A549 (cell line): ENCODE results near the gene XIST. TPM values are rescaled to one million over a fixed set of nuclear protein-coding genes. Genes with fewer than 3 reads are reported as not detected.
"Not testable (repeated sequence)": the region's sequence is repeated elsewhere in the genome, so short reads cannot be mapped to it uniquely, and the experiment has no call there.

Experiments
- ATAC-seq, 2 experiments: fragments of 200-7000 bp in 1 of 2; fragments of >200 bp in 1 of 2; cut with Nextera tagmentation in 1 of 2; cut with Tn5 transposase in 1 of 2; 3 replicates each; pipeline versions ENCODE4 v1.8.0 to v1.9.1; 2018 to 2020; ENCODE audit warnings: mild to moderate bottlenecking in 1 of 2, moderate library complexity in 1 of 2
- CTCF ChIA-PET: fragments of 300-600 bp; sonication (Branson Sonifier 250); formaldehyde crosslinking; extraction: SDS; loops from one replicate; lab custom pipeline; 2021; ENCODE audit warnings: antibody characterized with exemption, inconsistent platforms; lab: Yijun Ruan, JAX
- POLR2A ChIA-PET: fragments of 350-600 bp; formaldehyde crosslinking; extraction: SDS; loops from one replicate; lab custom pipeline; 2021; ENCODE audit warnings: antibody characterized with exemption, inconsistent platforms; lab: Yijun Ruan, JAX
- DNase-seq, 2 experiments: peaks; one replicate each; pipeline versions ENCODE4 v3.0.0 to v3.0.0-alpha.2; 2011 to 2016; ENCODE audit warnings: low read depth in 1 of 2, low spot score in 1 of 2
- FAIRE-seq: peaks from 2 replicates; lab custom pipeline; 2011; peaks lifted over from hg19 to GRCh38; lab: Jason Lieb, UNC
- H3K27ac ChIP-seq, 2 experiments: fragments of >200 bp; sonication (Bioruptor Twin); formaldehyde crosslinking; 3 replicates each; pipeline ENCODE4 v1.5.1; 2016 to 2017
- H3K4me1 ChIP-seq: fragments of >200 bp; sonication (Bioruptor Twin); formaldehyde crosslinking; 3 replicates; pipeline ENCODE4 v1.6.1; 2016
- H3K4me2 ChIP-seq: fragments of >200 bp; sonication (Bioruptor Twin); formaldehyde crosslinking; 3 replicates; pipeline ENCODE4 v1.6.1; 2016
- H3K4me3 ChIP-seq: fragments of >200 bp; sonication (Bioruptor Twin); formaldehyde crosslinking; 3 replicates; pipeline ENCODE4 v1.5.1; 2016
- H3K9me3 ChIP-seq: fragments of >200 bp; sonication (Bioruptor Twin); formaldehyde crosslinking; 3 replicates; pipeline ENCODE4 v1.6.1; 2016
- CBX2 ChIP-seq: fragments of 200-600 bp; sonication (generic); IDR thresholded peaks from 2 replicates; pipeline ENCODE4 v1.6.1; 2016; ENCODE audit warnings: low read depth, mild to moderate bottlenecking, borderline replicate concordance
- CBX8 ChIP-seq: fragments of 200-600 bp; sonication (generic); IDR thresholded peaks from 2 replicates; pipeline ENCODE4 v1.6.1; 2016
- CHD4 ChIP-seq: fragments of 200-600 bp; sonication (generic); IDR thresholded peaks from 2 replicates; pipeline ENCODE4 v1.6.1; 2016; ENCODE audit warnings: antibody characterized with exemption, mild to moderate bottlenecking, borderline replicate concordance
- EP300 ChIP-seq, 2 experiments: fragments of >200 bp; sonication (Bioruptor Twin); formaldehyde crosslinking; IDR thresholded peaks; 2 replicates in 1 of 2; 3 replicates in 1 of 2; pipeline ENCODE4 v1.6.1; 2016 to 2017
- FOSB ChIP-seq: fragments of 250-450 bp; sonication (Bioruptor Pico); IDR thresholded peaks from 2 replicates; pipeline ENCODE4 v1.5.0; 2020; ENCODE audit warnings: mild to moderate bottlenecking, moderate library complexity
- FOSL2 ChIP-seq, 2 experiments: fragments of 450-650 bp in 1 of 2; fragments of >200 bp in 1 of 2; sonication (Bioruptor Twin) in 1 of 2; formaldehyde crosslinking; IDR thresholded peaks; 2 replicates each; pipeline versions ENCODE4 v1.5.0 to v1.6.1; 2016 to 2020; ENCODE audit warnings: mild to moderate bottlenecking in 1 of 2, moderate library complexity in 1 of 2
- FOXS1 ChIP-seq: fragments of 250-450 bp; sonication (Bioruptor Pico); IDR thresholded peaks from 2 replicates; pipeline ENCODE4 v1.5.0; 2020; ENCODE audit warnings: mild to moderate bottlenecking, moderate library complexity
- GATA3 ChIP-seq: IDR thresholded peaks from 2 replicates; pipeline ENCODE4 v1.6.1; 2012; ENCODE audit warnings: borderline replicate concordance
- HDAC2 ChIP-seq: fragments of 200-600 bp; sonication (generic); IDR thresholded peaks from 2 replicates; pipeline ENCODE4 v1.6.1; 2016
- HEYL ChIP-seq: fragments of 250-450 bp; sonication (Bioruptor Pico); IDR thresholded peaks from 2 replicates; pipeline ENCODE4 v1.8.0; 2021; ENCODE audit warnings: mild to moderate bottlenecking, moderate library complexity
- HOXB5 ChIP-seq: fragments of 250-450 bp; sonication (Bioruptor Pico); IDR thresholded peaks from 2 replicates; pipeline ENCODE4 v1.5.0; 2020; ENCODE audit warnings: mild to moderate bottlenecking, moderate library complexity
- MAFK ChIP-seq: fragments of 450-650 bp; IDR thresholded peaks from 2 replicates; pipeline ENCODE4 v1.6.1; 2014; ENCODE audit not compliant: partially characterized antibody
- MYC ChIP-seq: IDR thresholded peaks from 2 replicates; pipeline ENCODE4 v1.6.1; 2012; ENCODE audit warnings: mild to moderate bottlenecking, inconsistent platforms, low read length, improper control_type of control experiment, borderline replicate concordance
- NFE2L2 ChIP-seq: fragments of 150-350 bp; conservative IDR thresholded peaks from 2 replicates; pipeline ENCODE4 v1.6.1; 2014; ENCODE audit warnings: low read length
- POLR2AphosphoS2 ChIP-seq: conservative IDR thresholded peaks from 2 replicates; pipeline ENCODE4 v1.6.1; 2012; ENCODE audit warnings: low read length, improper control_type of control experiment, inconsistent platforms
- RAD21 ChIP-seq, 2 experiments: fragments of >200 bp in 1 of 2; sonication (Bioruptor Twin) in 1 of 2; formaldehyde crosslinking in 1 of 2; IDR thresholded peaks in 1 of 2; conservative IDR thresholded peaks in 1 of 2; 2 replicates in 1 of 2; 3 replicates in 1 of 2; pipeline ENCODE4 v1.6.1; 2012 to 2018; ENCODE audit warnings: inconsistent platforms in 1 of 2
- RCOR1 ChIP-seq: fragments of 150-350 bp; IDR thresholded peaks from 2 replicates; pipeline ENCODE4 v1.6.1; 2014; ENCODE audit warnings: antibody characterized with exemption, low read length, low read depth
- SMC3 ChIP-seq: fragments of >200 bp; sonication (Bioruptor Twin); formaldehyde crosslinking; IDR thresholded peaks from 3 replicates; pipeline ENCODE4 v1.6.1; 2018; ENCODE audit warnings: inconsistent platforms
- TP53 ChIP-seq: fragments of 250-450 bp; sonication (Bioruptor Pico); IDR thresholded peaks from 2 replicates; pipeline ENCODE4 v1.5.0; 2021; ENCODE audit warnings: mild to moderate bottlenecking, moderate library complexity
- ZC3H11A ChIP-seq: fragments of 450-650 bp; IDR thresholded peaks from 2 replicates; pipeline ENCODE4 v1.6.1; 2014; ENCODE audit warnings: antibody characterized with exemption, mild to moderate bottlenecking
- ZFP36 ChIP-seq: fragments of 450-650 bp; IDR thresholded peaks from 2 replicates; pipeline ENCODE4 v1.6.1; 2014; ENCODE audit warnings: borderline replicate concordance; ENCODE audit not compliant: partially characterized antibody
- WGBS: methylation state at CpG from one replicate; pipeline ENCODE4 v1.1.6; 2017; ENCODE audit errors: missing lambda C conversion rate; 5-methylcytosine and 5-hydroxymethylcytosine counted together
- polyA plus RNA-seq, 4 experiments: library from polyadenylated mRNA; depleted of rRNA in 3 of 4; stranded (reverse); fragments of >200 nt; fragmentation: RNase III in 1 of 4; extraction: RNeasy Plus Mini Kit Qiagen cat#74134 plus additional on column Dnase treatment in 1 of 4; gene quantifications; 2 replicates in 3 of 4; 3 replicates in 1 of 4; pipeline ENCODE4 v1.2.3, GENCODE V29; 2011 to 2017
- TF ChIP-seq, protein P1 (sequence below): IDR thresholded peaks from 2 replicates; pipeline ENCODE4 v1.6.1; 2012; ENCODE audit warnings: low read depth, borderline replicate concordance
- TF ChIP-seq, protein P2 (sequence below): fragments of 250-450 bp; sonication (Bioruptor Pico); IDR thresholded peaks from 2 replicates; pipeline ENCODE4 v1.5.0; 2020; ENCODE audit warnings: low read depth, mild to moderate bottlenecking, moderate library complexity
- TF ChIP-seq, protein P3 (sequence below): fragments of >200 bp; sonication (Bioruptor Twin); formaldehyde crosslinking; IDR thresholded peaks from 3 replicates; pipeline ENCODE4 v1.5.1; 2016
- TF ChIP-seq, protein P4 (sequence below): fragments of 450-650 bp; IDR thresholded peaks from 2 replicates; pipeline ENCODE4 v1.6.1; 2014; ENCODE audit warnings: antibody characterized with exemption

The XIST gene
- polyA plus RNA-seq, 2 of the 4 experiments (the other 2 are of a cell fraction) = 0.19 TPM; not detected in 1

DNA sequence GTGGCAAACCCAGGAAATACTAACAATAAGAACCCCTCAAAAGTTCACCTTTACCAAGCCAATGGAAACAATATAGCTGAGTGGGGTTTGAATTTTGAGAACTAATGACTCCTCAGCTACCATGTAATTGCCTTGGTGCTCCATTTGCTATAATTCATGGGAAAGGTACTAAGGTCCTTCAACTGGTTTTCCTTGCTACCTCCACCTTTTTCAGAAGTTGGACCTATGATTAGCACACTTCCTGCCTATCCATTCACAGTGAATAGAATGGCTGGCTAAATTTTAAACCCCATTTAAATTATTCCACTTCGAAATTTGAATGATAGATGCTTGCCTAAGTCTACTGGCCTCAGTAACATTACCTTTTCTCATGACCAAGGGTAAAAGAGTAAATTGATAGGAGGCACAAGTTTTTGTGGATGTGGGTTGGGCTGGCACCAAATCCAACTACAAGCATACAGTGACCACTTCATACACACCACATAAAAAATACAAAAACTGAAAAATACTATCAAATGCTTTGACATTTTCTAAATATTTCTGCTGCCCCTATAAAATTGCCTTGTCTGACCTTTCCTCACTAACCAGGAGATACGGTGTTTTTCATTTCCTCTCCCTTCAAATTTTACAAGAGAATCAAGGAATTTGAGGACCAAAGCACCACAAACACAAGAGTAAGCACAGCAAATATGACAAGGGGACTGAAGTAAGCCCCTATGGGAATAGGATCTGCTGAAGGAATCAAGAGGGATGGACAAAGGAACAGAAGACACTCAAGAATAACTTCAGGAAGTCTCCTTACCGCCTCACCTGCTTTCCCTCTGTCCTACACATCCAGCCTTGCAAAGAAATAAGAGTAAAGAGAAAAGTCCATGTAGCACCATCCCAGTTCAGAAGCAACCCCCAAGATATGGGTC lies 34.1 kb downstream of the XIST start:
- POLR2A ChIA-PET = no interaction called here
- no peak for ATAC-seq

DNA sequence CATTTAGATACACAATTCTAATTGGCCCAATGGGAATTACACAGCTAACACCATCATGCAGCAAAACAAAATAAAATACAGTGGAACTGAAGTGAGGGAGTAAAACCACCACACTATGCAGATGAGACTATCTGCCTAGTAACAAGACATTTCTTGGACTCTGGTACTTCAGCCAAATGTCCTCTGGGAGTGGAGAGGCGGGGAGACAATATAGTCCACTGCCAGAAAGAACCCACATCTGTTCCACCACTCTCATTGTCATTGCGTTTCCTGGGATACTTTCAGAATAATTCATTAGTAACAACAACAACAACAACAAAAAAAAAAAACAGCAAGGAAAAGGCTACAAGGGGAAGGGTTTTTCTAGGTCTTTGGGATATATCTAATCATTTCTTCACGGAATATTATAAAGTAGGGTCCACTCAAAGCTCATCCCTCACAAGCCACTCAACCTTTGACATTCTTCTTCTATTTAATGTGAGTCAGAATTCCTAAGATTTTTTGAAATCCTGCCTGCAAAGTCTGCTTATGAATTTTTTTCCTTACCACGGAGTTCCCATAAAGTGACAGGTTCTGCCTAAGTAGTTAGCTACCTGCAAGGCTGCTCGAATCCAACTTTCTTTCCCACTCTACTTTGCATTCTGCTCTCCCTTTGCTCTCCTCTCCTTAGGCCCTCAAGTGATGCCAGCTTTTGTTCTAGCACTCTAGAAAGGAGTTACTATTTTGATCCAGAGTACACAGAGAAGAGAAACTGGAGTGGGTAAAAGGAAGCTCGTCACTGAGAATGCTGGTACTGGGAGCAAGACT lies 34.9 kb downstream of the XIST start:
- POLR2A ChIA-PET = no interaction called here

More for the DNA sequence above, 34.1 kb downstream of the XIST start:
- no peaks in the 10 kb centered on the region for H3K4me1 ChIP-seq
- CTCF ChIA-PET = no interaction called here
- TF ChIP-seq HDAC2 = no peak
- no peak overlapping the region for H3K27ac ChIP-seq
- WGBS = 60% methylated on average over 3 of the region's 3 CpGs
- H3K4me2 ChIP-seq = no peak overlapping the region; the same call in 2 of the 3 replicates
- no peak for DNase-seq
- FAIRE-seq = no peak
- no peak overlapping the region for H3K4me3 ChIP-seq
- H3K9me3 ChIP-seq = no peaks in the 10 kb centered on the region

DNA sequence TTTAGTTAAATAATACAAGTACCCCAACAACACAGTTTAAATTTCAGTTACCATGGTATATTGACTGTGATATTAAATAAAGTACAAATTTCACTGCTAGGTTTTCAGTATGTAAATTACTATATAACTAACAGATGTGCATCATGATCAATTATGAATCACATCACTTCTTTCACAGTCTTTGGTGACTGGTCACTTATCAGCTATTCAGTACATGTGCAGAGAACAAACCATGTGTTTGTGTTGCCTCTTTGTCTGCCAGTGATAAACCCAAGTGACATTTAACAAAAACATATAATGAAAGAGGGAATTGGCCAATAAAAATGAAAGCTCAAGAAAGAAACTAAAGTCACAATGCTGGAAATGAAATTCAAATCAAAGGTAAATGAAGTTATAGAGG lies 40.3 kb downstream of the XIST start:
- no peak for ATAC-seq
- Histone ChIP-seq H3K27ac (no peak overlapping the region), H3K4me3 (no peak overlapping the region), H3K4me2 (no peak overlapping the region), H3K4me1 (no peaks in the 10 kb centered on the region), H3K9me3 (no peaks in the 10 kb centered on the region)
- ChIA-PET CTCF (no interaction called here), POLR2A (no interaction called here)
- no peak for FAIRE-seq
- no peak for DNase-seq
- TF ChIP-seq RAD21 (conservative IDR thresholded peaks at IDR 0.05 in 1 of 2, IDR thresholded peaks at IDR 0.05 in 1 of 2) (no peak), MAFK (no peak), SMC3 (no peak), RCOR1 (no peak), FOSL2 (IDR thresholded peaks at IDR 0.05) (no peak), FOSL2 (CRISPR knock-in tag; IDR thresholded peaks at IDR 0.05) (no peak), CBX2 (no peak), FOXS1 (CRISPR knock-in tag) (no peak), POLR2AphosphoS2 (no peak), HEYL (CRISPR knock-in tag) (no peak), MYC (no peak), HOXB5 (CRISPR knock-in tag) (no peak), TP53 (CRISPR knock-in tag) (no peak), CBX8 (no peak), GATA3 (no peak)
- TF ChIP-seq, protein P1, sequence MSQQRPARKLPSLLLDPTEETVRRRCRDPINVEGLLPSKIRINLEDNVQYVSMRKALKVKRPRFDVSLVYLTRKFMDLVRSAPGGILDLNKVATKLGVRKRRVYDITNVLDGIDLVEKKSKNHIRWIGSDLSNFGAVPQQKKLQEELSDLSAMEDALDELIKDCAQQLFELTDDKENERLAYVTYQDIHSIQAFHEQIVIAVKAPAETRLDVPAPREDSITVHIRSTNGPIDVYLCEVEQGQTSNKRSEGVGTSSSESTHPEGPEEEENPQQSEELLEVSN = no peak
- TF ChIP-seq, protein P2, sequence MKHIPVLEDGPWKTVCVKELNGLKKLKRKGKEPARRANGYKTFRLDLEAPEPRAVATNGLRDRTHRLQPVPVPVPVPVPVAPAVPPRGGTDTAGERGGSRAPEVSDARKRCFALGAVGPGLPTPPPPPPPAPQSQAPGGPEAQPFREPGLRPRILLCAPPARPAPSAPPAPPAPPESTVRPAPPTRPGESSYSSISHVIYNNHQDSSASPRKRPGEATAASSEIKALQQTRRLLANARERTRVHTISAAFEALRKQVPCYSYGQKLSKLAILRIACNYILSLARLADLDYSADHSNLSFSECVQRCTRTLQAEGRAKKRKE (CRISPR knock-in tag) = no peak
- TF ChIP-seq, protein P3, sequence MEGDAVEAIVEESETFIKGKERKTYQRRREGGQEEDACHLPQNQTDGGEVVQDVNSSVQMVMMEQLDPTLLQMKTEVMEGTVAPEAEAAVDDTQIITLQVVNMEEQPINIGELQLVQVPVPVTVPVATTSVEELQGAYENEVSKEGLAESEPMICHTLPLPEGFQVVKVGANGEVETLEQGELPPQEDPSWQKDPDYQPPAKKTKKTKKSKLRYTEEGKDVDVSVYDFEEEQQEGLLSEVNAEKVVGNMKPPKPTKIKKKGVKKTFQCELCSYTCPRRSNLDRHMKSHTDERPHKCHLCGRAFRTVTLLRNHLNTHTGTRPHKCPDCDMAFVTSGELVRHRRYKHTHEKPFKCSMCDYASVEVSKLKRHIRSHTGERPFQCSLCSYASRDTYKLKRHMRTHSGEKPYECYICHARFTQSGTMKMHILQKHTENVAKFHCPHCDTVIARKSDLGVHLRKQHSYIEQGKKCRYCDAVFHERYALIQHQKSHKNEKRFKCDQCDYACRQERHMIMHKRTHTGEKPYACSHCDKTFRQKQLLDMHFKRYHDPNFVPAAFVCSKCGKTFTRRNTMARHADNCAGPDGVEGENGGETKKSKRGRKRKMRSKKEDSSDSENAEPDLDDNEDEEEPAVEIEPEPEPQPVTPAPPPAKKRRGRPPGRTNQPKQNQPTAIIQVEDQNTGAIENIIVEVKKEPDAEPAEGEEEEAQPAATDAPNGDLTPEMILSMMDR = no peak
- TF ChIP-seq, protein P4, sequence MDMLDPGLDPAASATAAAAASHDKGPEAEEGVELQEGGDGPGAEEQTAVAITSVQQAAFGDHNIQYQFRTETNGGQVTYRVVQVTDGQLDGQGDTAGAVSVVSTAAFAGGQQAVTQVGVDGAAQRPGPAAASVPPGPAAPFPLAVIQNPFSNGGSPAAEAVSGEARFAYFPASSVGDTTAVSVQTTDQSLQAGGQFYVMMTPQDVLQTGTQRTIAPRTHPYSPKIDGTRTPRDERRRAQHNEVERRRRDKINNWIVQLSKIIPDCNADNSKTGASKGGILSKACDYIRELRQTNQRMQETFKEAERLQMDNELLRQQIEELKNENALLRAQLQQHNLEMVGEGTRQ = no peak

More for the DNA sequence above, 34.9 kb downstream of the XIST start:
- FAIRE-seq = no peak
- no peak for DNase-seq
- CTCF ChIA-PET = no interaction called here
- H3K4me2 ChIP-seq = peak overlapping the region; percentile 12; the same call in 1 of the 3 replicates
- 19% methylated on average over 6 of the region's 6 CpGs for WGBS
- no peak overlapping the region for H3K27ac ChIP-seq
- no peaks in the 10 kb centered on the region for H3K9me3 ChIP-seq
- no peak overlapping the region for H3K4me3 ChIP-seq
- TF ChIP-seq CBX2 (no peak), EP300 (IDR thresholded peaks at IDR 0.05) (no peak), ZFP36 (no peak), ZC3H11A (no peak), FOSB (no peak), NFE2L2 (no peak), CHD4 (no peak)
- TF ChIP-seq, protein P2 (CRISPR knock-in tag) = no peak
- H3K4me1 ChIP-seq = no peaks in the 10 kb centered on the region
- ATAC-seq = no peak

DNA sequence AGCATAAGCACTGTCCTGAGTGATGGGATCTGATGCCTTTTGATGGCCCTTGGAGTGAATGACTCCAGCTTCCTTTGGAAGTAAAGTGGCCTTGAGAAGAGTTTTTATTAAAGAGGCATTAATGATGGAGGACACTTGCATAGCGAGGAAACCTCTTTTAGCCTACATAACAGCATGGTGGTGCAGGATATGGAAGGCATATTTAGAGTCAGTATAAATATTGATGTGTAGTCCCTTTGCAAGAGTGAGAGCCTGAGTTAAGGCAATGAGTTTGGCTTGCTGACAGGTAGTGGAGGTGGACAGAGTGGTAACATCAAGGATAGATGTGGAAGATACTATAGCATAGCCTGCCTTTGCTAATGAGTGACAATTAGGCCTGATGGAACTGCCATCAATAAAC lies 48.4 kb downstream of the XIST start:
- H3K4me2 ChIP-seq, POLR2A ChIA-PET, H3K4me3 ChIP-seq, H3K27ac ChIP-seq, H3K4me1 ChIP-seq, H3K9me3 ChIP-seq, DNase-seq, CTCF ChIA-PET, ATAC-seq: not testable (repeated sequence)
- FAIRE-seq = peak; percentile 32
- WGBS = 13% methylated on average over 1 of the region's 1 CpG
